GM10248 (cell line): ENCODE data around the gene KDELR3.

Experiments
- CTCF ChIA-PET: fragments of 300-600 bp; sonication (Branson Sonifier 250); formaldehyde crosslinking; extraction: SDS; loops from one replicate; lab custom pipeline; 2021; ENCODE audit warnings: antibody characterized with exemption; lab: Yijun Ruan, JAX
- POLR2A ChIA-PET: fragments of 350-650 bp; sonication (Branson Sonifier 250); formaldehyde crosslinking; extraction: SDS; loops from one replicate; lab custom pipeline; 2020; ENCODE audit warnings: antibody characterized with exemption; lab: Yijun Ruan, JAX
- DNase-seq: peaks from one replicate; pipeline ENCODE4 v3.0.0; 2012; ENCODE audit errors: extremely low spot score
- TF ChIP-seq, protein P1 (sequence below): IDR thresholded peaks from 2 replicates; pipeline ENCODE4 v1.5.1; 2012; ENCODE audit warnings: mild to moderate bottlenecking, low read depth; ENCODE audit errors: extremely low read depth, missing control alignments, control extremely low read depth

Gene KDELR3

DNA sequence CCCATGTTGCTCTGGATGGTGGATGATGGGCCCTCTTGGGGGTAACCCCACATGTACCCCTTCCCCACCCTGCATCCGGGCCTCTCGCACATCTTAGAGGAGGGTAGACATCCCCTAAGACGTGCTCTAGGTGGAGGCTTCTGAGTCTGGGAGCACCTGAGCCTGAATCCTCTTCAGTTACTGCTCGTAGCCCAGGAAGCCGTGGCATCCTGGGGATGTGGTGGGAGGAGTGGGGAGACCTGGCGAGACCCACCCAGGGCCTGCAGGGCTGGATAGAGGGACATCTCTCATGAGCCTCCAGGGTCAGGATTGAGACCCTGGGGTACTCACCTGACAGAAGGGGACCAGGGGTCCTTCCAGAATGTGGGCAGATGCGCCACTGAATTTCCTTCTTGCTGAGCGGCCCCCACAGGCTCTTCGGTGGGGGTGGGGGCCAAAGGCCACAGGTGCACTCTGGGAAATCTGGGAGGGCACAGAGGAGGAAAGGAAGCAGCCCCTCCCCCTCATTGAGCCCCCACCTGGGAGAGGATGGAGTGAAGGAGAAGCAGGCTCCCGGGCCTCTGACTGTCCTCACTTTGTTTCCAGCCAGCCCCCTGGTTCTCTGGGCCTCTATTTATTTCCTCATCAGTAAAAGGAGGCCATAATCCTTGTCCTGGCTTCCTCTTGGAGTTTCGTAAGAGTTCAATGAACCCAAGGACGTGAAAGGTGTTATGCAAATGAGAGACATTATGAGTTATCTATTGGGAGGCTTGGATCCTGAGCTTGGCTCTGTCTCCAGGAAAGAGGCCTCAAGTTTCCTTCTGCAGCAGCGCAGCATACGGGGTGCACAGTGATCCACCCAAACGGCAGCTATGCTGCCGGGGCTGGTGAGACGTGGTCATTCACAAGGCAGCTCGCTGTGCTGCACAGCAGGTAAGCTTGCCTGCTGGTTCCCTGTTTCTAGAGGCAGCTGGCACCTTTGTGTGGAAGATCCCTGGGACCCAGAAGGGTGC, 44.1 kb upstream of the KDELR3 start:
- TF ChIP-seq, protein P1, sequence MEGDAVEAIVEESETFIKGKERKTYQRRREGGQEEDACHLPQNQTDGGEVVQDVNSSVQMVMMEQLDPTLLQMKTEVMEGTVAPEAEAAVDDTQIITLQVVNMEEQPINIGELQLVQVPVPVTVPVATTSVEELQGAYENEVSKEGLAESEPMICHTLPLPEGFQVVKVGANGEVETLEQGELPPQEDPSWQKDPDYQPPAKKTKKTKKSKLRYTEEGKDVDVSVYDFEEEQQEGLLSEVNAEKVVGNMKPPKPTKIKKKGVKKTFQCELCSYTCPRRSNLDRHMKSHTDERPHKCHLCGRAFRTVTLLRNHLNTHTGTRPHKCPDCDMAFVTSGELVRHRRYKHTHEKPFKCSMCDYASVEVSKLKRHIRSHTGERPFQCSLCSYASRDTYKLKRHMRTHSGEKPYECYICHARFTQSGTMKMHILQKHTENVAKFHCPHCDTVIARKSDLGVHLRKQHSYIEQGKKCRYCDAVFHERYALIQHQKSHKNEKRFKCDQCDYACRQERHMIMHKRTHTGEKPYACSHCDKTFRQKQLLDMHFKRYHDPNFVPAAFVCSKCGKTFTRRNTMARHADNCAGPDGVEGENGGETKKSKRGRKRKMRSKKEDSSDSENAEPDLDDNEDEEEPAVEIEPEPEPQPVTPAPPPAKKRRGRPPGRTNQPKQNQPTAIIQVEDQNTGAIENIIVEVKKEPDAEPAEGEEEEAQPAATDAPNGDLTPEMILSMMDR: no peak
- CTCF ChIA-PET: interaction anchor here (2.4 kb wide), 1 partner anchor 9 kb away, joined by 7 read pairs; no protein-coding TSS in a partner anchor
- POLR2A ChIA-PET: no interaction called here
- no peak for DNase-seq

DNA sequence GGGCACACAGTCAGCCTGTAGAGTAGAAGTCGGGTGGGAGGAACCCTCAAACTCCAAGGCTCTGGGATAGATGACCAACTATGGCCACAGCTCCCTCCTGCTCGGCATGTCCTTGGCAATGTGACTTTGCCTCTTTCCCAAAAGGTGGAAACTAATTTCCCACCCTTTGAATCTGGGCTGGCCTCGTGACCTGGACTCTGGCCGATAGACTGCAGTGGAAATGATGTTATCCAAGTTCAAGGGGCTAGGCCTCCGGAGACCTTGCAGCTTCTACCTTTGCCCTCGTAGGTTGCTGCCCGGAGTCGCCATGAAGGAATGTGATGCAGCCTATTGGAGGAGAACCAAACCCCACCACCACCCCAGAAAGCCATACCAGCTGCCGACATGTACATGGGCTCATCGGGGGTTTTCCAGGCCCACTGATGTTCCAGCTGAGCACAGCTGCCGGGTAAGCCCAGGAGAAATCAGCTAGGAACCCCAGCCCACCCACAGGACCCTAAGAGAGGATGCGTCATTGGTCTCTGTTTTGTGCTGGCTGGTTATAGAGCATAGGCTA, 43.3 kb upstream of the KDELR3 start:
- no peak for DNase-seq
- TF ChIP-seq, protein P1: no peak
- ChIA-PET CTCF (interaction anchor here (1.0 to 2.4 kb wide), 2 partner anchors 10 kb away, joined by 3 to 7 read pairs; no protein-coding TSS in a partner anchor), POLR2A (no interaction called here)

DNA sequence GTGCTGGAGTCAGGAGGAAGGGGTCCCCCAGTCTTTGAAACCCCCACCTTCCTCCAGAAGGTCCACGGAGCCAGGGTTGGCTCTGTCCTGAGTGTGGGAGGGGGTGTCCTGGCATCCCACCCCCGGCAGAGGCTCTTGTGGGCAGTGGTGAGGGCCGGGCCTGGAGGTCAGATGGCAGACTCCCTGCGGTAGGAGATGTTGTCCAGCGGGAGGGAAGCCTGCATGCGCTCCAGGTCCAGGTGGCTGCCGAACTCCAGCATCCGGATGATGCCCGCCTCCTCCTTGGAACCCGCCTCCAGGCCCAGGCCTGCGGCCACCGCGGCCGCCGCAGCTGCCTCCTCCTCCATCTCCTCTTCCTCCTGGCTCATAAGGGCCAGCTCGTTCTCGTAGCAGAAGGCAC, 41.3 kb upstream of the KDELR3 start:
- ChIA-PET POLR2A (no interaction called here), CTCF (no interaction called here)

DNA sequence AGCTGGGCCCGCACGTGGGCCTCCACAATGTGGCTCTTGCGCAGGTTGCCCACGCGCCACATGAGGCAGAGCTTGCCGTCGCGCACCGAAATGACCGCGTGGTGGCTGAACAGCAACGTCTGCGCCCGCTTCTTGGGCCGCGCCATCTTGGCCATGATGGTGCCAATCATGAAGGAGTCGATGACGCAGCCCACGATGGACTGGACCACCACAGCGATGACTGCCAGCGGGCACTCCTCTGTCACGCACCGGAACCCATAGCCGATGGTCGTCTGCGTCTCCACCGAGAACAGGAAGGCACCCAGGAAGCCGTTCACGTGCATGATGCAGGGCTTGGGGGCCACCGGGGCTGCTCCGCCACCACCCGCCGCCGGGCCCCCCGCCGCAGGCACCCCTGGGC, 40.4 kb upstream of the KDELR3 start:
- TF ChIP-seq, protein P1: no peak
- DNase-seq: no peak
- CTCF ChIA-PET: no interaction called here
- POLR2A ChIA-PET: no interaction called here

More for the DNA sequence above, 41.3 kb upstream of the KDELR3 start:
- no peak for DNase-seq
- TF ChIP-seq, protein P1: no peak

DNA sequence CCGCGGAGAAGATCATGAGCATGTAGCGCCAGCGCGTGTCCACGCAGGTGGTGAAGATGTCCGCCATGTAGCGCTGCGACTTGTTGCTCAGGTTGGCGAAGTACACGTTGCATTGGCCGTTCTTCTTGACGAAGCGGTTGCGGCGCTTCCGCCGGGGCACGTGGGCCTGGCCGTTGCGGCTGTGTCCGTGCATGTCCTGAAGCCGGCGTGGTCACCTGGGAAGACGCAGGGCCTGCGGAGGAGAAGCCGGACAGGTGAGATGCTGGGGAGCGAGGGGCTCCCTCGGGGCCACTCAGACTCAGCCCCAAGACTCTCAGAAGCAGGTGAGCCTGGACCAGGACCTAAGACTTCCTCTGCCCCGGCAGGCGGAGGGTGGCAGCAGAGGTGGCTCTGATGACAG, 40.0 kb upstream of the KDELR3 start:
- TF ChIP-seq, protein P1: no peak
- DNase-seq: no peak
- POLR2A ChIA-PET: no interaction called here
- CTCF ChIA-PET: interaction anchor here (1.2 to 1.9 kb wide), 2 partner anchors 7 to 9 kb away, joined by 4 to 5 read pairs; no protein-coding TSS in a partner anchor

DNA sequence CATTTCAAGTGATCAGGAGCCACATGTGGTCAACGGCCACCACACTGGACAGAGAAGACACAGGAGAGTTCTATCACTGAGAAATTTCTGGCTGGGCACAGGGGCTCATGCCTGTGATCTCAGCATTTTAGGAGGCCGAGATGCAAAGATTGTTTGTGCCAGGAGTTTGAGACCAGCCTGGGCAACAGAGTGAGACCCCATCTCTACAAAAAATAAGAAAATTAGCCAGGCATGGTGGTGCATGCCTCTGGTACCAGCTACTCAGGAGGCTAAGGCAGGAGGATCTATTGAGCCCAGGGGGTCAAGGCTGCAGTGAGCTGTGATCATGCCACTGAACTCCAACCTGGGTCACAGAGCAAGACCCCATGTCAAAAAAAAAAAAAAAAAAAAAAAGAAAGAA, 39.2 kb upstream of the KDELR3 start:
- ChIA-PET CTCF (interaction anchor here (1.2 to 1.9 kb wide), 2 partner anchors 8 to 10 kb away, joined by 4 to 5 read pairs; no protein-coding TSS in a partner anchor), POLR2A (interaction anchor here (0.7 kb wide), 1 partner anchor 475 kb away, joined by 3 read pairs; the partner anchor contains the start of gene POLR2F)
- TF ChIP-seq, protein P1: no peak
- no peak for DNase-seq
